Stimulated activated CD8-positive, alpha-beta memory T cell treated with anti-CD3 and anti-CD28 coated beads, Interleukin-15, amount 100 ng/mL, for 1 hour (primary cell): ENCODE results near the gene MAPK7.

ENCODE experiments used
- DNase-seq: peaks from one replicate; pipeline ENCODE4 v3.0.0-alpha.2; 2020; ENCODE audit warnings: low read depth

MAPK7 gene

GRCh38 chr17:19380481-19381301 lies 2.4 kb downstream of the MAPK7 start:
- no peak for DNase-seq

GRCh38 chr17:19381361-19381740 lies 3.1 kb downstream of the MAPK7 start:
- no peak for DNase-seq

GRCh38 chr17:19381741-19382444 lies 3.6 kb downstream of the MAPK7 start:
- no peak for DNase-seq

- no peak for DNase-seq
Observed at GRCh38 chr17:19382531-19383444, 4.5 kb downstream of the MAPK7 start.

- no peak for DNase-seq
Observed at GRCh38 chr17:19383681-19384470, 5.6 kb downstream of the MAPK7 start.

GRCh38 chr17:19384723-19385391 lies 6.6 kb downstream of the MAPK7 start:
- no peak for DNase-seq

- no peak for DNase-seq
Observed at GRCh38 chr17:19385521-19385983, 7.3 kb downstream of the MAPK7 start.

- DNase-seq: no peak
Observed at GRCh38 chr17:19386051-19386929, 8.0 kb downstream of the MAPK7 start.

GRCh38 chr17:19386974-19387920 lies 8.9 kb downstream of the MAPK7 start, which contains the start of gene MFAP4:
TSS of gene MFAP4 (minus strand) at chr17:19387190. CDS start at chr17:19387155, 35 bp downstream.
- DNase-seq: no peak

GRCh38 chr17:19387921-19388521 lies 9.7 kb downstream of the MAPK7 start:
- no peak for DNase-seq

GRCh38 chr17:19388791-19389785 lies 10.8 kb downstream of the MAPK7 start:
- no peak for DNase-seq

GRCh38 chr17:19390951-19391350 lies 12.7 kb downstream of the MAPK7 start:
- no peak for DNase-seq

GRCh38 chr17:19391432-19391831 lies 13.1 kb downstream of the MAPK7 start:
- DNase-seq: no peak

- no peak for DNase-seq
Observed at GRCh38 chr17:19392303-19392702, 14.0 kb downstream of the MAPK7 start.

- DNase-seq: no peak
Observed at GRCh38 chr17:19397556-19398041, 19.3 kb downstream of the MAPK7 start.

- DNase-seq: no peak
Observed at GRCh38 chr17:19398301-19399181, 20.2 kb downstream of the MAPK7 start.
